ENCODE data around the gene HCN4.

DNA sequence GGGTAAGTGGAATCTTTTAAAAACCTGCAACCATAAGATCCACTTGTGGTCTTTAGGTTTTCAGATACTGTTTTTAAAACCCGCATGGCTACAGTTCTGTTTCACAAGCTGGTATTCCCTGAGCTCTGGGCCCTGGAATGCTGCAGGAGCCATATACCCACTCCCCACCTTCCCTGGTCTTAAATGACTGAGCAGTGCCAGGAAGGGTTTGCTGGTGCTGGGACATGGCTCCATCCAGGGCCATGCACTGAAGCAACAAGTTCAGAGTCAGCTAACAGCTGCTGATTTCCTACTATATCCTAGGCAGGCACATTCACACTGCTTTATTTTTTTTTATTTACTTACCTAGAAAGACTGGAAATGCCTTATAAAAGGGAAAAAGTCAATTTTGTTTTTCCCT lies 77.3 kb downstream of the HCN4 start:
- no peak for TF ChIP-seq CTCF (IDR thresholded peaks at IDR 0.05)
- TF ChIP-seq POLR2A (IDR thresholded peaks at IDR 0.05) = no peak

Data from Peyer's patch (tissue), 4 donors.